Measurements from ENCODE around the gene RER1.
"Not testable (repeated sequence)": the region's sequence is repeated elsewhere in the genome, so short reads cannot be mapped to it uniquely, and the experiment has no call there.

The RER1 gene

GRCh38 chr1:2427976-2428375 lies 36.3 kb downstream of the RER1 start:
- DNase-seq (ENCODE audit: low read depth in 2 of 2) = no peak

DNA sequence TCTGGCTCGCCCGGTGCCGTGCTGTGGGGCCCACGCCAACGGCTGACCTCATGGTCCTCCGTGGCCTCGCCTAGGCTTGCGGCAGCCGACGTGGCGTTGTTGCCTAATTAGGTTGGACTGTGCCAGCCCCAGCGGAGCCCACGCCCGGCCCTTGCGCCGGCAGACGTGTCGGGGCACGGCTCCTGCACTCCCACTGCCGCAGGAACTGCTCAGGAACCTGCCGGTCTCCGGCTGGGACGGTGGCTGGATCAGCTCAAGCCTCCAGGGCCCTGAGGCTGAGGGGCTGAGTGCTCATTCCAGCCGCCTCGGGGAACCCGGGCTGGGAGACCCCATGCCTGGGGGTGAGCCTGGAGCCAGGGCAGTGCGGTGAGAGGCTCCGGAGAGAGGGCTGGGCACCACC lies 36.8 kb downstream of the RER1 start:
- DNase-seq (ENCODE audit: low read depth in 2 of 2) = no peak

- DNase-seq (ENCODE audit: low read depth in 2 of 2) = no peak
Measured at GRCh38 chr1:2429780-2430591, 38.3 kb downstream of the RER1 start.

DNA sequence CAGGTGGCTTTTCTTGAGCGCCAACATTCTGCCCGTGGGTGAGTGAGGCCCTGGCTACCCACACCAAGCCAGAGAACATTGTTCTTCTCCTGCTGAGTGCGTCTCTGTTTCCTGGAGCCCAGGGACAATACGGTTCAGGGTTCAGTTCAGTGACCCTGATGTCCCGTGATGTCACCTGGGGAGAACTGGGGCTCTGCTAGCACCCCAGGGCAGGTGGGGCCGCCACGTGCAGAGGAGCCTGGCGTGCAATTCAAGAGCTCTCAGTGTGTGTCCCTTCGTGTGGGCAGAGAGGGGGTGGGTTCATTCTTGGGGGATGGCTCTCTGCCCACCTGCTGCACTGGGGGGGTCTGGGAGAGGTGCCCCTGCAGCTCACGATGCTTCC lies 38.9 kb downstream of the RER1 start:
- DNase-seq (ENCODE audit: low read depth in 2 of 2) = no peak

DNA sequence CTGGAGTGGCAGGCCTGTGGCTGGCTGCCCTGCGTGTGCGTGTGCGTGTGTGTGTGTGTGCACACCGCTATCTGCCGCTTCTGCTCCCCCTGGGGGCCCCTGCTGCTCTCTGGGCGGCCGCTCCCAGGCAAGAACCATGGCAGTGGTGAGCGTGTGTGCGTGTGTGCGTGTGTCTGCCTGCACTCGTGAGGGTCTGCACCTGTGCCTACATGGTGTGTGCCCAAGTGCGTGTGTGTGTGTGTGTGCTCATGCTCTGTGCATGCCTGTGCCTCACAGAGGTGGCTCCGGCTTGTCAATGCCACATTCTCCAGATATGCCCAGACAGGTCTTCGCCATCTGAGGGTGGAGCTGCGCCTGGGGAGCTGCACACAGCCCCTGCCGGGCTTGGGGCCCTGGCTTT lies 39.5 kb downstream of the RER1 start:
- no peak for DNase-seq (ENCODE audit: low read depth in 2 of 2)

GRCh38 chr1:2431518-2431917 lies 39.9 kb downstream of the RER1 start:
- no peak for DNase-seq (ENCODE audit: low read depth in 2 of 2)

- no peak for DNase-seq (ENCODE audit: low read depth in 2 of 2)
Measured at GRCh38 chr1:2432441-2432844, 40.8 kb downstream of the RER1 start.

DNA sequence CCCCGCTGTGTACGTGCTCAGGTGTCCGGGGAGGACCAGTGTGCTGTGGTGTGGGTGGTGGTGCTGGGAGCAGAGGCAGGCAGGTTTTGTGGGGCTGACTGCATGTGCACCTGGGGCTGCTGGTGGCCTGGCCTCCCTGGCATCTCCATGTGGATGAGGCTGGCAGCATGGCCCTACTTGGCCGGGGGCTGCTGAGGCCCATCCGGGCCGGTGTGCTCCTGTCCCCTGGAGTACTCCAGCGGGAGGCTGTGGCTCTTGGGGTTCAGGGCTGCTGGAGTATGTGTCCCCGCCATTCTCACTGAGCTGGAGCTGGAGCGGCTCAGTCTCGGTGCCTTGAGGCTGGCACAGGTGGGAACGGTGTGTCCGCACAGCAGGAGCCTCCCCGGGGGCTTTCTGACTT lies 41.6 kb downstream of the RER1 start:
- DNase-seq (ENCODE audit: low read depth in 2 of 2) = no peak

- no peak for DNase-seq (ENCODE audit: low read depth in 2 of 2)
Measured at GRCh38 chr1:2433936-2434655, 42.5 kb downstream of the RER1 start.

DNA sequence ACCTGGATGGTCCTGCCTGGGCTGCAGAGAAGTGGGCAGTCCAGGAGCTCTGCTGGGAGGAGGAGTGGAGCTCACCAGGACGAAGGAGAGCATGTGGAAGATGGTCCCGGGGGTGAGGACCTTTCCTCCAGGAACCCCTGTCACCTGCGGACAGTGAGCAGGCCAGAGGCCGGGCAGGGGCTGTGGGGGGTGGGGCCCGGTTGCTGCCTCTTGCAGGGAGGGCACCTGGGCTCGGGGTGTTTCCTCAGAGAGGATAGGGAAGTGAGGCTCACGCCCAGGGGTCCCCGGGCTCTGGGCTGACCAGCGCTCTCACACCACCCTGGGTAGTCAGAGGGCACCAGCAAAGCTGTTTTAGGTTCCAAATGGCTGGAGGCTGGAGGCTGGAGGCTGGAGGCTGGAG lies 43.5 kb downstream of the RER1 start:
- DNase-seq (ENCODE audit: low read depth in 2 of 2) = no peak

GRCh38 chr1:2435746-2436355 lies 44.2 kb downstream of the RER1 start:
- no peak for DNase-seq (ENCODE audit: low read depth in 2 of 2)

- DNase-seq (ENCODE audit: low read depth in 2 of 2) = no peak
Measured at GRCh38 chr1:2436876-2437275, 45.2 kb downstream of the RER1 start.

DNA sequence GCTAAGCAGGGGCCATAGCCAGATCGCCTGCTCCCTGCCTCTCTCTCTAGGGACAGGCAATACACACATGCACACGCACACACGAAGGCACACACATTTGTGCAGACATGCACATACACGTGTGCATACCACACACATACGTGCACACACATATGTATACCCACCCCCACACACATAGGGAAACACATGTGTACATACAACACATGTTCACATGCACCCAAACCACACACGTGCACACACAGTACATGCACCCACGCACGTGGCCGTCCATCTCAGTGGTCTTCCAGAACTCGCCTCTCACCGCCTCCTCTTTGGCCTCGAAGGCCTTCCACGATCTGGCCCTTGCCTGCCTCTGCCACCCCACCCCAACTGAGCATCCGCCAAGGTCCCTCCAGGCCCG lies 46.0 kb downstream of the RER1 start:
- no peak for DNase-seq (ENCODE audit: low read depth in 2 of 2)

DNA sequence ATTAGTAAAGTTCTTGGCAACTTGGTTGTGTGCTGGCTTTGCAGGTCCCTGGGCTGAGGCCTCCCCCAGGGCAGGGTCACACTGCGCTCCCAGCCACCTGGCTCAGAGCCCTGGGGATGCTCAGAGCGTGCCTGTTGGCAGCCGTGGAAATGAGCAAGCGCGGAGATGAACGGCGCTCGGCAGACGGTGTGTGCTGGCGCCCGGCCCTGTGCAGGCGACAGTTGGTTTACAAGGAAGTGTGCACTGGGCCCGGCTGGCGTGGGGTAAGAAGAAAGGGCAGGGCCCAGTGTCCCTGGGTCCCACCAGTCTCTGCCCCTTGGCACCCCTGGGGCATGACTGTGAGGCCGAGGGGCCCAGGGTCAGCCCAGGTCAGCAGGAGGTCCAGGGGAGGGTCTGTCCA lies 46.4 kb downstream of the RER1 start:
- DNase-seq (ENCODE audit: low read depth in 2 of 2) = no peak

DNA sequence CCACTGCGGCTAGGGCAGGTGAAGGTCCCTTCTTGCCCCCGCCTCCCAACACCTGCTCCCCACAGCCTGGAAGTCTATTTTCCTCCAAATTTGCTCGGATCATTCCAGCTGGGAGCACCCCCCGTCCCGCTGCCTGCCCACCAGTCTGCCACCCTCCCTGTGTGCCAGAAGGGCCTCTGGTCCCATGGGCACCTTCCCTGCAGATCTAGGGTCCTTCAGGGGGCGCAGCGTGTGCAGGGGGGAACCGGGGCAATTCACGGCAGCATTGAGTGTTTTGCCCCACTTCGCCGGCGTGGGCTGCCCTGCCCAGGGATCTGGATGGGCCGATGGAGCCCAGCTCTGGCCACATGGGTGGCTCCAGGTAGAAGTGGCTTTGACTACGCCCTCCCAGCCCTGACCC lies 47.0 kb downstream of the RER1 start:
- DNase-seq (ENCODE audit: low read depth in 2 of 2) = no peak

- no peak for DNase-seq (ENCODE audit: low read depth in 2 of 2)
Measured at GRCh38 chr1:2439369-2439768, 47.7 kb downstream of the RER1 start.

GRCh38 chr1:2440346-2440745 lies 48.7 kb downstream of the RER1 start:
- not testable (repeated sequence) for DNase-seq (ENCODE audit: low read depth in 2 of 2)

DNA sequence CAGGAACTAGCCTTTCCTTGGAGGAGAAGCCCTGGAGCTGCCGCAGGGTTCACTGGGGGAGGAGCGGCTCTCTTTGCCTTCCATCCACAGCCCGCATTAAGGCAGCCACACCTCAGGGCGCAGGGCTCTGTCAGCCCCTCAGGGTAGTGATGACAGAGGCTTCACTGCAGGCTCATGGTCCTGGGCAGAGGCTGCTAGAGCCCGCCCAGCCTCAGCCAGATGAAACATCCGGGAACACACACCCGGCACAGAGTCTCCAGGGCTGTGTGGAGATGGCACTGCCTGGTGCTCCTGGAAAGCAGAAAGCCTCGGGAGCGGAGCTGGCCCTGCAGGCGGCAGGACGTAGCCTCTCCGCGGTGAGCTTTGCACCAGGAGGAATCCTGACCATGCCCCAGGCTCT lies 50.1 kb downstream of the RER1 start:
- no peak for DNase-seq (ENCODE audit: low read depth in 2 of 2)

DNA sequence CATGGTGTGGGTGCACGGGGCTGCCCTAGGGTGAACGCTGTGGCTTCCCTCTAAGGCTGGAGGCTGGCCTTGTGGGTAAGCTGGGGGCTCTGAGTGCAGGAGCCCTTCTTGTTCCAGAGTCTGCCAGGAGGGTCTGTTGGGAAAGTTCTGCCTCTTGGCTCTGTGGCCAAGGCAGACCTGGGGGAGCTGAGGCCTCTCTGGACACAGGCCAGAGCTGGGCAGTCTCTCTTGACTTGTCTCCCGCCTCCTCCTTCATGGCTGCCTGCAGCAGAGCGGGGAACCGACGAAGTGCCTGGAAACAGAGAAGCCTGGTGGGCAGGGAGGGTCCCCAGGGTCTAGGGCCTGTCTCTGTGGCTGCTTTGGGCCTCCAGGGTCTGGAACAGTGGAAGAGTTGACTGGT lies 51.0 kb downstream of the RER1 start:
- DNase-seq (ENCODE audit: low read depth in 2 of 2) = no peak

- no peak for DNase-seq (ENCODE audit: low read depth in 2 of 2)
Measured at GRCh38 chr1:2443277-2444137, 51.9 kb downstream of the RER1 start.

GRCh38 chr1:2444138-2444591 lies 52.5 kb downstream of the RER1 start:
- DNase-seq (ENCODE audit: low read depth in 2 of 2) = no peak

All from activated CD8-positive, alpha-beta memory T cell treated with anti-CD3 and anti-CD28 coated beads for 4 hours (primary cell).